Adrenal gland (tissue), 12 donors: Measurements from ENCODE around the gene HHIPL1. TPM values are rescaled to one million over a fixed set of nuclear protein-coding genes. Genes with fewer than 3 reads are reported as not detected.

Experiments
- DNase-seq, 7 donors: peaks; one replicate each; pipeline ENCODE4 v3.0.0-alpha.2; 2019 to 2020
- H3K27ac ChIP-seq, 5 donors: fragments of 200-600 bp; sonication (generic) in 4 of 5; 1 replicate in 3 of 5; 2 replicates in 2 of 5; pipeline versions ENCODE4 v1.5.1 to v1.8.0; 2016 to 2020; ENCODE audit warnings: mild to moderate bottlenecking in 1 of 5
- H3K27me3 ChIP-seq: fragments of 200-600 bp; 2 replicates; pipeline ENCODE4 v1.8.0; 2021
- H3K36me3 ChIP-seq, 2 donors: fragments of 200-600 bp; replicated peaks in 1 of 2; 1 replicate in 1 of 2; 2 replicates in 1 of 2; pipeline versions ENCODE4 v1.5.1 to v1.8.0; 2018 to 2022
- H3K4me1 ChIP-seq, 2 donors: fragments of 200-600 bp; replicated peaks in 1 of 2; 1 replicate in 1 of 2; 2 replicates in 1 of 2; pipeline versions ENCODE4 v1.5.1 to v1.8.0; 2018 to 2021
- H3K4me3 ChIP-seq, 4 donors: fragments of 200-600 bp; sonication (generic) in 3 of 4; one replicate each; pipeline ENCODE4 v1.5.1; 2016 to 2018
- H3K9me3 ChIP-seq, 3 donors: fragments of 200-600 bp; sonication (generic) in 1 of 3; replicated peaks in 1 of 3; 1 replicate in 2 of 3; 2 replicates in 1 of 3; pipeline versions ENCODE4 v1.5.1 to v1.8.0; 2016 to 2021
- POLR2A ChIP-seq, 2 donors: fragments of 450-650 bp; IDR thresholded peaks; one replicate each; pipeline ENCODE4 v1.6.1; 2017; ENCODE audit warnings: antibody characterized with exemption in 2 of 2, mild to moderate bottlenecking in 2 of 2, moderate library complexity in 1 of 2
- WGBS, 4 donors: extraction: QIAGEN DNeasy Blood & Tissue Kit in 2 of 4; methylation state at CpG; one replicate each; pipeline versions ENCODE4 v1.1.5 to v1.1.7; 2013 to 2017; 5-methylcytosine and 5-hydroxymethylcytosine counted together
- intact Hi-C, 2 donors: fragments of 100-400 bp; cut with DNase I; formaldehyde crosslinking; loops; one replicate each; pipeline versions ENCODE4 v1.14.1 to v1.15.0; 2022 to 2023
- polyA plus RNA-seq, 3 donors: library from polyadenylated mRNA; stranded (reverse); fragments of 200-250 nt in 2 of 3; fragments of 350-450 nt in 1 of 3; fragmentation: Illumina TruSeq in 1 of 3; extraction: RNeasy Lipid Tissue Mini Kit (QIAGEN cat#74804) in 1 of 3; gene quantifications; one replicate each; pipeline ENCODE4 v1.2.3, GENCODE V29; 2013 to 2014
- total RNA-seq, 9 donors: library from RNA; depleted of rRNA in 4 of 9; stranded (reverse); fragments of >200 nt in 4 of 9; fragments of 120-200 nt in 1 of 9; fragmentation: NEBNext Ultra II Directional in 1 of 9; extraction: Animal tissue kit (Norgen Biotek cat#: 25700) in 1 of 9; gene quantifications; one replicate each; pipeline versions ENCODE4 v1.1.0 to v1.2.4, GENCODE V29; 2013 to 2023
- TF ChIP-seq, protein P1 (sequence below), 6 experiments: fragments of 450-650 bp in 4 of 6; fragments of 200-600 bp in 2 of 6; sonication (generic) in 1 of 6; IDR thresholded peaks; 1 replicate in 5 of 6; 2 replicates in 1 of 6; pipeline versions ENCODE4 v1.5.1 to v1.8.0; 2016 to 2021; ENCODE audit warnings: antibody characterized with exemption in 6 of 6, mild to moderate bottlenecking in 2 of 6, moderate library complexity in 1 of 6
- donor health status: healthy with polysubstance abuse.
- donor health status: Bipolar disorder and iron deficiency.
- donor health status: DM: yes; HTN: yes; CAD: no.
- donor health status: DM: no; HTN: no; CAD: no.
- donor health status: DM: no; HTN: no; CAD: no.
- donor health status: DM: yes; HTN: yes; CAD: no.

The HHIPL1 gene
- total and polyA plus RNA-seq, 12 donors = 0.20 to 2.9 (median 1.3) TPM

DNA sequence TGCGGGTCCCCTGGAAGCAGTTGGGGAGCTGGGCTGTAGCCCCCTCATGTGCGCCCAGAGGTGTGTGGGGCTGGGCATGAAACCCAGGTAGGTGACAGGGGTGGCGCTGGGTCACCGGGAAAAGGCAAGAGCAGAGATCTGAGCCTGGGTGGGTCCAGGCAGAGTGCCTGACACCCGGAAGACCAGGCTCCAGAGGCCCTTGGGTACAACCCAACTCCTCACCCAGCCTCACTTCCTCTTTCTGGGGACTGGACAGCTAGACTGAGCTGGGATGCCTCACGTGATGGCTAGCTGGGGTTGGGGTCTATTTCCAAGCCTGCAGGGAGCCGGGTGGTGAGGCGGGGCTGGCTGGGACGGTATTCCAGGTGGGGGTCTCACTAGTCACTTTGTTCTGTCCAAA is 22.9 kb downstream of the HHIPL1 start:
- H3K4me1 ChIP-seq = no peaks in the 10 kb centered on the region
- no peak for TF ChIP-seq POLR2A (IDR thresholded peaks at IDR 0.05)
- TF ChIP-seq, protein P1, sequence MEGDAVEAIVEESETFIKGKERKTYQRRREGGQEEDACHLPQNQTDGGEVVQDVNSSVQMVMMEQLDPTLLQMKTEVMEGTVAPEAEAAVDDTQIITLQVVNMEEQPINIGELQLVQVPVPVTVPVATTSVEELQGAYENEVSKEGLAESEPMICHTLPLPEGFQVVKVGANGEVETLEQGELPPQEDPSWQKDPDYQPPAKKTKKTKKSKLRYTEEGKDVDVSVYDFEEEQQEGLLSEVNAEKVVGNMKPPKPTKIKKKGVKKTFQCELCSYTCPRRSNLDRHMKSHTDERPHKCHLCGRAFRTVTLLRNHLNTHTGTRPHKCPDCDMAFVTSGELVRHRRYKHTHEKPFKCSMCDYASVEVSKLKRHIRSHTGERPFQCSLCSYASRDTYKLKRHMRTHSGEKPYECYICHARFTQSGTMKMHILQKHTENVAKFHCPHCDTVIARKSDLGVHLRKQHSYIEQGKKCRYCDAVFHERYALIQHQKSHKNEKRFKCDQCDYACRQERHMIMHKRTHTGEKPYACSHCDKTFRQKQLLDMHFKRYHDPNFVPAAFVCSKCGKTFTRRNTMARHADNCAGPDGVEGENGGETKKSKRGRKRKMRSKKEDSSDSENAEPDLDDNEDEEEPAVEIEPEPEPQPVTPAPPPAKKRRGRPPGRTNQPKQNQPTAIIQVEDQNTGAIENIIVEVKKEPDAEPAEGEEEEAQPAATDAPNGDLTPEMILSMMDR (IDR thresholded peaks at IDR 0.05) = no peak
- no peak overlapping the region for H3K4me3 ChIP-seq
- no peaks in the 10 kb centered on the region for H3K27me3 ChIP-seq
- no peaks in the 10 kb centered on the region for H3K9me3 ChIP-seq
- no peaks in the 10 kb centered on the region for H3K36me3 ChIP-seq
- H3K27ac ChIP-seq = no peak overlapping the region
- WGBS, 4 donors = 74 to 88% (median 77%) methylated on average over 5 to 9 of the region's 9 CpGs
- intact Hi-C loops = no loop called here
- peak in 2 of 7 donors; percentile 8 to 28 for DNase-seq

DNA sequence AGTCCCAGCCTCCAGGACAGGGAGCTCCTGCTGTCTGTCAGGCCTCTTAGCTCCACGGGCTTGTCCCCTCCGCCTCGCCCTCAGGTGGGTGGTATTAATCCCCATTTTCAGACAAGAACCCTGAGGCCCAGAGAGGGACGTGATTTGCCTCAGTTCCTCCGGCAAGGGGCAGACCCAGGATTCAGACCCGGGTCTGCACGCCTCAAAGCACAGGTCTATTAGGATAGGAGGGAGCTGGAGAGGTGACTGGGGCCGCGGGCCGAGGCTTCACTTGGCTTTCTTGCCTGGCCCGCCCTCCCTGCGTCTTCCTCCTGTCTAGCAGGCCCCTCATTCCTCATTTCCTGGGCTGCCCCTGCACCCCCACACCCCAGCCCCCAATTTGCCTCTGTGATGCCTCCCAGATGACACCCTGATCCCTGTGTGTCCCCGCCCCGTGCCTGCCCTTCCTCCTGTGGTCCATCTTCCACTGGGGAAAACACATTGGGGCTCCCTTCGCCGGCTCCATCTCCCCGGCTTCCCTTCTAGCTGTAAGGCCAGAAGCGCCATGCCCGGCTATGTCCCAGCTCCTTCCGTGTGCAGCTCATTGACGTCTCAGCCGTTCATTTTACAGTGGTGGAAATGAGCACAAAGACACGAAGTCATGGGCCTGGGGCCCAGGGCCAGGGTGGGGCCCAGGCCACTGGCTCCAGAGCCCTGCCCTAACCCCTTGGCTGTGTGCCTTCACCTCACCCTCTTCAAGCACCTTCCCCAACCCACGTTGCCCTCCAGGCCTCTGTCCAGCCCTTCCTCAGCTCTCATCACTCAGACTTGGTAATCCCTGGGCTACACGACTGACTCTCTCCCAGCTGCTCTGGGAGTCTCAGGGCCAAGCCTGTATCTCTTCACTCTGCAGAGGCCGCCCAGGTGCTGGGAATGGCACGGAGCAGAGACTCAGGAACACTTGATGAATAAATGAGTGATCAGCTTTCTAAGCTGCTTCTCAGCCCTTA is 23.7 kb downstream of the HHIPL1 start:
- no peaks in the 10 kb centered on the region for H3K4me1 ChIP-seq
- no peaks in the 10 kb centered on the region for H3K27me3 ChIP-seq
- WGBS, 4 donors = 84 to 92% (median 87%) methylated on average over 20 to 27 of the region's 27 CpGs
- TF ChIP-seq, protein P1 (IDR thresholded peaks at IDR 0.05) = no peak
- no peak for TF ChIP-seq POLR2A (IDR thresholded peaks at IDR 0.05)
- H3K9me3 ChIP-seq = no peaks in the 10 kb centered on the region
- no peak for DNase-seq
- H3K36me3 ChIP-seq = no peaks in the 10 kb centered on the region
- intact Hi-C loops = no loop called here
- H3K27ac ChIP-seq = no peak overlapping the region
- no peak overlapping the region for H3K4me3 ChIP-seq

GRCh38 chr14:99670361-99671234 is 25.7 kb downstream of the HHIPL1 start:
- no peak overlapping the region for H3K27ac ChIP-seq
- WGBS, 4 donors = 77 to 81% (median 79%) methylated on average over 14 of the region's 14 CpGs
- intact Hi-C loops = no loop called here
- no peaks in the 10 kb centered on the region for H3K27me3 ChIP-seq
- H3K36me3 ChIP-seq = no peaks in the 10 kb centered on the region
- no peak overlapping the region for H3K4me3 ChIP-seq
- H3K9me3 ChIP-seq = no peaks in the 10 kb centered on the region
- no peak for TF ChIP-seq POLR2A (IDR thresholded peaks at IDR 0.05)
- TF ChIP-seq, protein P1 (IDR thresholded peaks at IDR 0.05) = no peak
- DNase-seq = no peak
- H3K4me1 ChIP-seq = no peaks in the 10 kb centered on the region
